Esophagus (tissue), 2 donors: Measurements from ENCODE around the gene KCNRG. TPM values are rescaled to one million over a fixed set of nuclear protein-coding genes. Genes with fewer than 3 reads are reported as not detected.
A peak's percentile ranks its signal among the peaks of the same experiment; 100 is the strongest.

Experiments used
- H3K27ac ChIP-seq, 2 donors: one replicate each; pipeline ENCODE4 v1.5.1; 2013; ENCODE audit warnings: low read depth in 2 of 2, mild to moderate bottlenecking in 2 of 2, inconsistent platforms in 1 of 2, low read length in 1 of 2, moderate library complexity in 1 of 2
- H3K27me3 ChIP-seq, 2 donors: one replicate each; pipeline ENCODE4 v1.6.1; 2013; ENCODE audit warnings: low read length in 2 of 2, control low read depth in 1 of 2, mild to moderate bottlenecking in 1 of 2; ENCODE audit not compliant: insufficient read depth in 2 of 2, control insufficient read depth in 1 of 2
- H3K36me3 ChIP-seq, 2 donors: one replicate each; pipeline ENCODE4 v1.6.1; 2013; ENCODE audit warnings: low read length in 1 of 2; ENCODE audit not compliant: control insufficient read depth in 2 of 2, insufficient read depth in 2 of 2
- H3K4me1 ChIP-seq, 2 donors: one replicate each; pipeline ENCODE4 v1.6.1; 2013; ENCODE audit warnings: low read length in 1 of 2; ENCODE audit not compliant: control insufficient read depth in 2 of 2, insufficient read depth in 2 of 2
- H3K4me3 ChIP-seq, 2 donors: one replicate each; pipeline ENCODE4 v1.5.1; 2013; ENCODE audit warnings: low read length in 2 of 2, mild to moderate bottlenecking in 2 of 2, low read depth in 1 of 2, moderate library complexity in 1 of 2
- H3K9me3 ChIP-seq, 2 donors: one replicate each; pipeline ENCODE4 v1.6.1; 2013; ENCODE audit warnings: mild to moderate bottlenecking in 2 of 2, low read depth in 1 of 2, low read length in 1 of 2, moderate library complexity in 1 of 2; ENCODE audit not compliant: control insufficient read depth in 2 of 2, insufficient read depth in 1 of 2
- WGBS, 2 donors: extraction: QIAGEN DNeasy Blood & Tissue Kit; methylation state at CpG; one replicate each; pipeline ENCODE4 v1.1.7; 2013; 5-methylcytosine and 5-hydroxymethylcytosine counted together
- polyA plus RNA-seq, 2 donors: library from polyadenylated mRNA; stranded (reverse); fragments of 200-250 nt; gene quantifications; one replicate each; pipeline ENCODE4 v1.2.3, GENCODE V29; 2013
- donor health status: healthy with polysubstance abuse.
- donor health status: Bipolar disorder and iron deficiency.

The KCNRG gene
- polyA plus RNA-seq, 2 donors = 0.59 to 0.79 TPM

DNA sequence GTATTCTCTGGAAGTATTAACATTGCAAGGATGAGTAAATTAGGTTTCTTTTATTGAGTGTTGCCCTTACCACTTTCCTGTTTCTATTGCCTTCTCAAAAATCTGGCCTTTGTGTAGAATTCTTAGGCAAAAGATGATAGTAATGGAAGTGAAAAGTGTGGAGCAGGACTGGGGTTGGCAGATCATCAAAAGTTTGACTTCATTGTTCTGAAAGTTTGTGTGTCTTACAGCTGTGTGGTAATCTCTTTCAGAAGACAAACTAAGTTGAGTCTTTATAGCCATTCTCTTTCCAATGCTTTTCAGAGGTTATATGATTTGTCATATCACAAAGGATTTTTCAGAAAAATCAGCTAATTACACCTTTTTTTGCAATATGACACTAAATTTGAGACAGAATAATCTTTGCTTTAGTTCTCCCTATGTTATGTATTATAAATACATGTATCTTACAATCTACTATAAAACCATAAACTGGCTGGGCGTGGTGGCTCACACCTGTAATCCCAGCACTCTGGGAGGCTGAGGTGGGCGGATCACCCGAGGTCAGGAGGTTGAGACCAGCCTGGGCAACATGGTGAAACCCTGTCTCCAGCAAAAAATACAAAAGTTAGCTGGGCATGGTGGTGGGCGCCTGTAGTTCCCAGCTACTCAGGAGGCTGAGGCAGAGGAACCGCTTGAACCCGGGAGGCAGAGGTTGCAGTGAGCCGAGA, 8.7 kb upstream of the KCNRG start:
- peaks cover 0 to 10% of the 10 kb centered on the region in 2 donors for H3K36me3 ChIP-seq
- WGBS, 2 donors = 93 to 96% methylated on average over 7 of the region's 7 CpGs
- no peak overlapping the region for H3K4me3 ChIP-seq
- no peaks in the 10 kb centered on the region for H3K4me1 ChIP-seq
- no peaks in the 10 kb centered on the region for H3K9me3 ChIP-seq
- H3K27ac ChIP-seq = no peak overlapping the region
- no peaks in the 10 kb centered on the region for H3K27me3 ChIP-seq

DNA sequence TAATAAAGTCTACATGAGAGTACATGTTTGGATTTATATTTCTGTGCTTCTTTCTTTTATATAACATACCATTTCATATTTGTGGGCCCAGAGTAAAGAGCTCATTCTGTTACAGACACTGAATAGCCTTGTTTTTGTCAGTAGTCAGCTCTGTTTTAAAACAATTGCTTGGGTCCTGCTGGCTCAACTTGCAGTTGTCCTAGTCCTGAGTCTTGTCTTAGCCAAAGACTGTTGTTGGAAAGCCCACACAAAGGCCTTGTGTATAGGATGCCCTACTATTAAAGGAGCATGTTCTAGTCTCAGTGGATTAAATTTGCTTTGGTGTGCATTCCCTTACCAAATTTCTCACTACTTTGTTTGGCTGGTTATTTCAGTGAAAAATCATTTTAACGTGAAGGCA, 3.8 kb upstream of the KCNRG start:
- Histone ChIP-seq H3K27ac (no peak overlapping the region), H3K27me3 (no peaks in the 10 kb centered on the region), H3K36me3 (peaks cover 6 to 11% of the 10 kb centered on the region in 2 donors), H3K9me3 (no peaks in the 10 kb centered on the region), H3K4me1 (no peaks in the 10 kb centered on the region), H3K4me3 (no peak overlapping the region)
- 82 to 92% methylated on average over 1 of the region's 1 CpG for WGBS, 2 donors

GRCh38 chr13:50012396-50013169, 2.7 kb upstream of the KCNRG start:
- no peaks in the 10 kb centered on the region for H3K9me3 ChIP-seq
- no peaks in the 10 kb centered on the region for H3K27me3 ChIP-seq
- no peaks in the 10 kb centered on the region for H3K4me1 ChIP-seq
- H3K27ac ChIP-seq = no peak overlapping the region
- 92 to 93% methylated on average over 6 of the region's 6 CpGs for WGBS, 2 donors
- H3K36me3 ChIP-seq = peaks cover 3 to 11% of the 10 kb centered on the region in 2 donors
- no peak overlapping the region for H3K4me3 ChIP-seq

DNA sequence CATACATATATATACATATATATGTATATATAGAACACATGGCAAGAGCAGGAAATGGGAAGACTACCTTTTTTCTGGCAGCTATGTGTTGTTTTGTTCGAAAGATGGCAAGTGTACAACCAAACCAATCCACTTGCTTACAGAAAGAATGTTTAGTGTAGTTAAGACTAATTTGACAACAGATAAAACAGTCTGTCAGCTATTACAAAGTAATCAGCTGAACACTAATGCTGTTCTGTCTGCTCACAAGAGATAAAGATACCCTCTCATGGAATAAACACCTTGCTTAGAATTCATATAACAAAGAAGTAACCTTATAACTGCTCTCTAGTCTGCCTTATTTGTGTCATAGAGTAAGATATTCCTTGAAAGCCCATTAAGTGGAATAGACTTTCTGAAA, 858 bp upstream of the KCNRG start:
- H3K4me3 ChIP-seq = no peak overlapping the region
- H3K27me3 ChIP-seq = no peaks in the 10 kb centered on the region
- peaks cover 0 to 11% of the 10 kb centered on the region in 2 donors for H3K36me3 ChIP-seq
- no peak overlapping the region for H3K27ac ChIP-seq
- H3K4me1 ChIP-seq = no peaks in the 10 kb centered on the region
- WGBS, 2 donors = 87 to 88% methylated on average over 1 of the region's 1 CpG
- H3K9me3 ChIP-seq = no peaks in the 10 kb centered on the region

GRCh38 chr13:50015750-50016149, 506 bp downstream of the KCNRG start:
- no peaks in the 10 kb centered on the region for H3K9me3 ChIP-seq
- WGBS, 2 donors = 67 to 73% methylated on average over 4 of the region's 4 CpGs
- peak overlapping the region in 1 of 2 donors; percentile 30 for H3K27ac ChIP-seq
- H3K36me3 ChIP-seq = peaks cover 0 to 11% of the 10 kb centered on the region in 2 donors
- H3K4me3 ChIP-seq = no peak overlapping the region
- H3K4me1 ChIP-seq = no peaks in the 10 kb centered on the region
- no peaks in the 10 kb centered on the region for H3K27me3 ChIP-seq

GRCh38 chr13:50016444-50016843, 1.2 kb downstream of the KCNRG start:
- H3K27me3 ChIP-seq = no peaks in the 10 kb centered on the region
- no peaks in the 10 kb centered on the region for H3K9me3 ChIP-seq
- H3K27ac ChIP-seq = no peak overlapping the region
- 73 to 74% methylated on average over 2 of the region's 2 CpGs for whole genome bisulfite sequencing, 2 donors
- no peak overlapping the region for H3K4me3 ChIP-seq
- no peaks in the 10 kb centered on the region for H3K4me1 ChIP-seq
- H3K36me3 ChIP-seq = peaks cover 0 to 11% of the 10 kb centered on the region in 2 donors

DNA sequence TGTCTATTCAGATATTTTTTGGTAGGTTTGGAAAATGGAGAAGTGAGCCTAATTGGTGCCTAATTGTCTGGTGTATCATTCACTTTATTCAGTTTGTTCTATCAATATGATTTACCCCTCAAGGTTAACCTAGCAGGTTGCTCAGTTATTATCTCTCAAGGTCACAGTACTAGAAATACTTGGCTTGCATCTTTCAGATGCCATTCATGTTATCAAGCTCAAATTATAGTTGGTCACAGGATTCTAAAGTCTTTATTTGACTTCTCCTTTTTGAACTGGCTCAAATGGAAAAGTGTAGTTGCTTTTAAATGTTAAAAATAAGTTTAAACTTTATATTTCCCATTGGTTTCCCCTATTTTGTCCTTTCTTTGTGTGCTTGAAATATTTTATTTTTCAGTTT, 2.6 kb downstream of the KCNRG start:
- H3K36me3 ChIP-seq = peaks cover 0 to under 1% of the 10 kb centered on the region in 2 donors
- H3K4me1 ChIP-seq = no peaks in the 10 kb centered on the region
- no peak overlapping the region for H3K27ac ChIP-seq
- H3K4me3 ChIP-seq = no peak overlapping the region
- H3K9me3 ChIP-seq = no peaks in the 10 kb centered on the region
- H3K27me3 ChIP-seq = no peaks in the 10 kb centered on the region

DNA sequence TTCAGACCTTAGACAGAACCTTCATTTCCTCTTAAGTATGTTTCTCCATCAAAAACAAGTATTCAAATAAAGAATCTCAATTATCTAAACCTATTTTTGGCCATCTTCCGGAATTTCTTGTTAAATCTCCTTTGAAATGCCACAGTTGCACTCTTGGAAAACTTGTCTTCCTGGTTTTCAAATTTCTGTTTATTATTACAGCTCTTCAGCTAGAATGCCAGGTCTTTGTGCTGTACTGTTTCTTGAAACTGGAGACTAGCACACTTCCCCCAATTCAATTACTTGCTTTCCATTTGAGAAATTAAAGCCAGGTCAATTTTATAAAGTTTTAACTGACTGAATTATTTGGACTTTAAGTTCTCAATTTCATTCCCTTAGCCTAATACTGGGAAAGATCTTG, 10.2 kb downstream of the KCNRG start:
- Histone ChIP-seq H3K4me3 (no peak overlapping the region), H3K4me1 (no peaks in the 10 kb centered on the region), H3K27me3 (no peaks in the 10 kb centered on the region), H3K9me3 (no peaks in the 10 kb centered on the region), H3K27ac (no peak overlapping the region), H3K36me3 (no peaks in the 10 kb centered on the region)
- 32 to 47% methylated on average over 1 of the region's 1 CpG for WGBS, 2 donors

DNA sequence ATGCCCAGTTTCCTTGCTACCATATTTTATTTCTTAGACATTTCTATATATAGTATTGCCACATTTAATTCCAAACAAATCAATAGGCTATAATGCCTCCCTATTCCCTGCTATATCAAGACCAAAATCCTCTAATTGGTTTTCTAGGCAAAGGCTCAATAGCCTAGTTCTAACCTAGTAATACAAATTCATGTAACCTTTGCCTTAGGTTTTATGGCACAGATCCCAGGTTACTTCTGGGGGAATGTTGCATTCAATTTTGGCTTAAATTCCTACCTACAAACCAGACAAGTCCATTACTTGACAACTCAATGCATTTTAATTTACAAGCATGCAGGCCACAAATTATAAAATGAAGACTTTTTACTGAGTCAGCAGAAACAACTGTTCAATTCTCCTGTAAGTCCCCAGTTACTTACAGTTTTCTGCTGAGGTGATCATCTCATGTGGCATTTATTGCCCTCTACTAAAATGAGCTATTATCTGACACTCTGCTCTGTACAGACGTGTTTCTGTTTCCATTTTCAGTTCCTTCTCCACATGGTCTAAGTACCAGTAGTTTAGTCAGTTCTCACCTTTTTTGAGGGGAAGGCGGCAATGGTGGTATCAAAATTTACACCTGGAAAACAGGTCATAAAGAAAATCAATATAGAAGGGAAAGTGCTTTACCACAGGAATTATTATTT, 11.7 kb downstream of the KCNRG start:
- no peaks in the 10 kb centered on the region for H3K4me1 ChIP-seq
- H3K27ac ChIP-seq = no peak overlapping the region
- no peaks in the 10 kb centered on the region for H3K9me3 ChIP-seq
- no peaks in the 10 kb centered on the region for H3K36me3 ChIP-seq
- no peaks in the 10 kb centered on the region for H3K27me3 ChIP-seq
- no peak overlapping the region for H3K4me3 ChIP-seq
- WGBS, 2 donors = 87 to 90% methylated on average over 2 of the region's 2 CpGs
